ENCODE data around the gene XXYLT1. TPM values are rescaled to one million over a fixed set of nuclear protein-coding genes. Genes with fewer than 3 reads are reported as not detected.

The XXYLT1 gene
- total RNA-seq, 1 donor from 2014 or later, result 25.4 TPM

DNA sequence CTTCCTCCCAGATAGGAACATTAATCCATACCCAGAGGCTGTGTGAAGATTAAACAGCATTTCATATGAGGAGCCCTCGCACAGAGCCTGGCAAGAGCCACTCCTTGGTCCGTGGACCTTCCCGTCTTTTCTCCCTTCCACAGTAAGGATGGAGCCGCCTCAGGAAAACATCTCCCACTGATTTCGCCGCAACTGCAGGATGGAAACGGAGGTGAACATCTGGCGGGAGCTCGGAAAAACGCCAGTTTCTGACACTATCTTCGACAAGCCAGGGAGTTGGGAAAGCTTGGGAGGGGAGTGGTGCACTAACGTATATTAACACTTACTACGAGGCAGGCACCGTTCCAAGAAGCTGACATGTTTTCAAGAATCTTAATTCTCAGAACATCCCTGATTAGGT lies 157.9 kb downstream of the XXYLT1 start:
- DNase-seq (ENCODE audit: low spot score, unreplicated experiment), result no peak
- H3K27me3 Mint-ChIP-seq, result peaks cover 21% of the 10 kb centered on the region
- H3K4me1 Mint-ChIP-seq (ENCODE audit: low read depth), result peaks cover 13% of the 10 kb centered on the region
- no peaks in the 10 kb centered on the region for H3K9me3 Mint-ChIP-seq (ENCODE audit: low read depth)
- TF ChIP-seq, protein P1, sequence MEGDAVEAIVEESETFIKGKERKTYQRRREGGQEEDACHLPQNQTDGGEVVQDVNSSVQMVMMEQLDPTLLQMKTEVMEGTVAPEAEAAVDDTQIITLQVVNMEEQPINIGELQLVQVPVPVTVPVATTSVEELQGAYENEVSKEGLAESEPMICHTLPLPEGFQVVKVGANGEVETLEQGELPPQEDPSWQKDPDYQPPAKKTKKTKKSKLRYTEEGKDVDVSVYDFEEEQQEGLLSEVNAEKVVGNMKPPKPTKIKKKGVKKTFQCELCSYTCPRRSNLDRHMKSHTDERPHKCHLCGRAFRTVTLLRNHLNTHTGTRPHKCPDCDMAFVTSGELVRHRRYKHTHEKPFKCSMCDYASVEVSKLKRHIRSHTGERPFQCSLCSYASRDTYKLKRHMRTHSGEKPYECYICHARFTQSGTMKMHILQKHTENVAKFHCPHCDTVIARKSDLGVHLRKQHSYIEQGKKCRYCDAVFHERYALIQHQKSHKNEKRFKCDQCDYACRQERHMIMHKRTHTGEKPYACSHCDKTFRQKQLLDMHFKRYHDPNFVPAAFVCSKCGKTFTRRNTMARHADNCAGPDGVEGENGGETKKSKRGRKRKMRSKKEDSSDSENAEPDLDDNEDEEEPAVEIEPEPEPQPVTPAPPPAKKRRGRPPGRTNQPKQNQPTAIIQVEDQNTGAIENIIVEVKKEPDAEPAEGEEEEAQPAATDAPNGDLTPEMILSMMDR (IDR thresholded peaks at IDR 0.05; ENCODE audit: unreplicated experiment), result no peak
- no peak overlapping the region for H3K4me3 Mint-ChIP-seq (ENCODE audit: low read depth)
- no peaks in the 10 kb centered on the region for H3K36me3 Mint-ChIP-seq (ENCODE audit: insufficient read depth)
- H3K27ac Mint-ChIP-seq, result no peak overlapping the region

DNA sequence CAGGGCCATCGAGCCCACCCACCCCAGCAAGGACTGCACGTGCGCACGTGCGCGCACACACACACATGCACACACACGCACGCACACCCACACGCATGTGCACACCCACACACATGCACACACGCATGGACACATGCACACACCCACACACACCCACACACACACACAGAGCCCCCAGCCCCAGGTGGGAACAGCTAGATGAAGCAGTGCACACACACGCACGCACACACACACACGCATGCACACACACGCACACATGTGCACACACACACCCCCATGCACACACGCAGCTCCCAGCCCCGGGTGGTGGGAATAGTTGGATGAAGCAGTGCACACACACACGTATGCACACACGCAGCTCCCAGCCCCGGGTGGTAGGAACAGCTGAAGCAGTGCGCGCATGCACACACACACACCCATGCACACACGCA lies 158.6 kb downstream of the XXYLT1 start:
- H3K4me3 Mint-ChIP-seq (ENCODE audit: low read depth), result no peak overlapping the region
- no peaks in the 10 kb centered on the region for H3K36me3 Mint-ChIP-seq (ENCODE audit: insufficient read depth)
- no peak for DNase-seq (ENCODE audit: low spot score, unreplicated experiment)
- no peaks in the 10 kb centered on the region for H3K9me3 Mint-ChIP-seq (ENCODE audit: low read depth)
- H3K27me3 Mint-ChIP-seq, result peaks cover 21% of the 10 kb centered on the region
- no peak overlapping the region for H3K27ac Mint-ChIP-seq
- H3K4me1 Mint-ChIP-seq (ENCODE audit: low read depth), result peaks cover 8% of the 10 kb centered on the region
- TF ChIP-seq, protein P1 (IDR thresholded peaks at IDR 0.05; ENCODE audit: unreplicated experiment), result no peak

DNA sequence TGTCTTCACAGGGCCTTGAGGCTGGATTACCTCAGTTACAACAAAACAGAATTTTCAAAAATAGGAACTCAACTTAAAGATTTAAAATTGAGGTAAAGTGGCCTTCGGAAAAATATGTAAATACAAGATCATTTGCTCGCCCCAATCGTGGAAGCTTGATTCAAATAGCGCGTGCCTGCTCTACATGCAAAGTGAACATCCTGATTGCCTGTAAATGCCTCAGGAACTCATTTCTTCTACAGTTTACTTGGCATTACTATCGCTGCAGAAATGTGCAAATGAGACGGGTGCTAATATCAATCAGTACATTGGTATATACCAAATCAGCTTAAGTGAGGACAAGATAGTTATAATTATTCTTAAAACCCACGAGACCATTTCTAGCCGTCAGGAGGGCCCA lies 159.2 kb downstream of the XXYLT1 start:
- Mint-ChIP-seq H3K36me3 (ENCODE audit: insufficient read depth) (no peaks in the 10 kb centered on the region), H3K4me1 (ENCODE audit: low read depth) (peaks cover 8% of the 10 kb centered on the region), H3K4me3 (ENCODE audit: low read depth) (no peak overlapping the region), H3K27me3 (peaks cover 18% of the 10 kb centered on the region), H3K9me3 (ENCODE audit: low read depth) (no peaks in the 10 kb centered on the region), H3K27ac (no peak overlapping the region)
- no peak for DNase-seq (ENCODE audit: low spot score, unreplicated experiment)
- TF ChIP-seq, protein P1 (IDR thresholded peaks at IDR 0.05; ENCODE audit: unreplicated experiment), result no peak

DNA sequence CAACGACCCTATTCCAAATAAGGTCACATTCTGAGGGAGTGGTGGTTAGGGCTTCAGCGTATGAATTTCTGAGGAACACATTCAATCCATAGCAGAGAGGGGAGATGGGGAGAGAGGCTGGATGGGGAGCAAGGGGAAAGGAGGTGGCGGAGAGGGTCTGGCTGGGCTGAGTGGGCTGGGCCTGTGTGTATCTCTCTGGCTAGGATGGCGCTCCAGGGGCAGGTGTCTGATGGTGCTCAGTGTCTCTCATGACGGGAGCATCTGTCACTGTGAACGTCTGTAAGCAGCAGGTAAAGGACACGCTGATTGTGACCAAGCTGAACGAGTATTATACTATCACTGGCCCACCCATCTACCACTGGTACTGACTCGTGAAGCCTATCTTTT lies 159.6 kb downstream of the XXYLT1 start:
- no peak for DNase-seq (ENCODE audit: low spot score, unreplicated experiment)
- H3K4me1 Mint-ChIP-seq (ENCODE audit: low read depth), result peaks cover 9% of the 10 kb centered on the region
- H3K36me3 Mint-ChIP-seq (ENCODE audit: insufficient read depth), result no peaks in the 10 kb centered on the region
- H3K27ac Mint-ChIP-seq, result no peak overlapping the region
- no peaks in the 10 kb centered on the region for H3K9me3 Mint-ChIP-seq (ENCODE audit: low read depth)
- TF ChIP-seq, protein P1 (IDR thresholded peaks at IDR 0.05; ENCODE audit: unreplicated experiment), result no peak
- no peak overlapping the region for H3K4me3 Mint-ChIP-seq (ENCODE audit: low read depth)
- H3K27me3 Mint-ChIP-seq, result peaks cover 15% of the 10 kb centered on the region

DNA sequence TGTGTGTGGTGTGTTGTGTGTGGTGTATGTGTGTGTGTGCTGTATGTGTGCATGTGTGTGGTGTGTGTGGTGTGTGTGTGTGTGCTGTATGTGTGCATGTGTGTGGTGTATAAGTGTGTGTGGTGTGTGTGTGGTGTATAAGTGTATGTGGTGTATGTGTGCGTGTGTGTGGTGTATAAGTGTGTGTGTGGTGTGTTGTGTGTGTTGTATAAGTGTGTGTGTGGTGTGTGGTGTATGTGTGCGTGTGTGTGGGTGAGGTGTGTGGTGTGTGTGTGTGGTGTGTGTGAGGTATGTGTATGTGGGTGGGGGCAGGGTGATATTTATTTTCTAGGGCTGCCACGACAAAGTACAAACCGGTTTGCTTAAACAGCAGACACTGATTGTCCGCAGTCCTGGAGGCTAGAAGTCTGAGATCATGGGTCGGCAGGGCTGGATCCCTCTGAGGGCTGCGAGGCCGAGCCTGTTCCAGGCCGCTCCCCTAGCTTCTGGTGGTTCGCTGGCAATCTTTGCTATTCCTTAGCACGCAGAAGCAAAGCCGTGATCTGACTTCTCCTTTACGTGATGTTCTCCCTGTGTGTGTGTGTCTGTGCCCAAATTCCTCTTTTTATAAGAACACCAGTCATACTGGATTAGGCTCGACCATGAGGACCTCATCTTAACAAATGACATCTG lies 160.2 kb downstream of the XXYLT1 start:
- H3K27me3 Mint-ChIP-seq, result peaks cover 15% of the 10 kb centered on the region
- H3K27ac Mint-ChIP-seq, result no peak overlapping the region
- H3K9me3 Mint-ChIP-seq (ENCODE audit: low read depth), result no peaks in the 10 kb centered on the region
- H3K4me1 Mint-ChIP-seq (ENCODE audit: low read depth), result peaks cover 9% of the 10 kb centered on the region
- no peak for DNase-seq (ENCODE audit: low spot score, unreplicated experiment)
- TF ChIP-seq, protein P1 (IDR thresholded peaks at IDR 0.05; ENCODE audit: unreplicated experiment), result no peak
- no peaks in the 10 kb centered on the region for H3K36me3 Mint-ChIP-seq (ENCODE audit: insufficient read depth)
- H3K4me3 Mint-ChIP-seq (ENCODE audit: low read depth), result no peak overlapping the region

All from progenitor cell of endocrine pancreas (in vitro differentiated cells).